HG02571 (cell line): ENCODE data around the gene SERINC5.
"Not testable (repeated sequence)": the region's sequence is repeated elsewhere in the genome, so short reads cannot be mapped to it uniquely, and the experiment has no call there.

Experiments used
- ATAC-seq: cut with Tn5 transposase; IDR thresholded peaks from one replicate; pipeline ENCODE4 v1.9.1; 2021; ENCODE audit warnings: mild to moderate bottlenecking, moderate library complexity; ENCODE audit not compliant: unreplicated experiment

SERINC5 gene

DNA sequence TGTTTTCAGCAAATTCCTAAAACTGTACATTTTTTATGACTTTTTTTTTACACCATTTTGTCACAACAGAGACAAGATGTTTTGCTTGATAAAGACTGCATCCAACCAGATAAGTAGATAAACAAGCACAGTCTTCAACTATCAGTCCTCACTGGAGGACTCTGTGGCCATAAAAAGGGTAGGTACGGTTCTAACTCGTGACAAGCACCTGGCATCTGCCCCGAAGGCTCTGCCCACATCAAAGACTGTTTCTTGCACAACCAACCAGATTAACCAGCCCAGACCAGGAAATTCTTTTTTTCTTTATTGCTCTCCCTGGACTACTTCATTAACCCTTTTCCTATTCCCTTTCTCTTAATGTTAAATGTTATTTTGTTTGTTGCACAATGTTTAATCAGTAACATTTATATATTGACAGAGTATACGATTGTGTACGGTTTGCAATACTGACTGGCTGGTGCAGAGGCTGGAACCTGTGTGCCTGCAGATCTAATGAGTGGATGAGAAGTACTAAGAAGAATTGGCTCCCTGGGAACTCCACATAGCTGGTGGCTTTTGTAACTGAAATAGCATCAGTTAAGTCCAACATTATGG, 74.1 kb downstream of the SERINC5 start:
- no peak for ATAC-seq

GRCh38 chr5:80177236-80177635, 78.6 kb downstream of the SERINC5 start:
- no peak for ATAC-seq

DNA sequence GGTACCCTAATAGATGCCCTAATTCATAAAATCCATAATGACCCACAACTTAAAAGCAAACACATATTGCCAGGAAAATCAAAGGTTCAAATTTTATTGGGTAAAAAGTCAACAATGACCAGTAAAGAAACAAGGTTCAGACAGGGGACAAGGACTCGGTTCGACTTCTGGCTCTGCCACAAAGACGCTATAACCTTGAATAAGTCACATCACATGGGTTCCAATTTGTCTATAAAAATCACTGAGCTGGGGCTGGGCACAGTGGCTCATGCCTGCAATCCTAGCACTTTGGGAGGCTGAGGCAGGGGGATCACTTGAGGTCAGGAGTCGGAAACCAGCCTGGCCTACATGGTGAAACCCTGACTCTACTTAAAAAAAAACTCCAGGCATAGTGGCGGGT, 80.5 kb downstream of the SERINC5 start:
- ATAC-seq, result no peak

- no peak for ATAC-seq
Measured at GRCh38 chr5:80174790-80175189, 81.1 kb downstream of the SERINC5 start.

GRCh38 chr5:80172067-80172695, 83.7 kb downstream of the SERINC5 start:
- ATAC-seq, result no peak

DNA sequence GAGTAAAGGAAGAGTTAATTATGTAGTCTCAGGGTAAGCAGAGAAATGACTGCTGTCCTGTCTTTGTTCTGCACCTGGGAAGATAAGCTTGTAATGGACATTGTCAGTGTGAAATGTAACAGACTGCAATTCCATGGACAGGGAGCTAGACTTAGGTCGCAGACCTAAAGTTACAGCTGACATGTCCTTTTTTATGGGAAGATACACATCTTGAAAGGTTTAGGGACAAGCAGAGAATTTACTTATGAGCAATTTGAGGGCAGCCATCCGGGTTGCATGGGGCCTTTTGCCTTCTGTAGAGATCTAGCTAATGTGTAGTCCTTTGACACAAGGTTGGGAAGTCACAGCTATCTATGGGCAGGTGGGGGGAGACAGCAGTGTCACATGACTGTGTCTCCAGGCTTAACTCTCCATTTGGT, 85.7 kb downstream of the SERINC5 start:
- no peak for ATAC-seq

DNA sequence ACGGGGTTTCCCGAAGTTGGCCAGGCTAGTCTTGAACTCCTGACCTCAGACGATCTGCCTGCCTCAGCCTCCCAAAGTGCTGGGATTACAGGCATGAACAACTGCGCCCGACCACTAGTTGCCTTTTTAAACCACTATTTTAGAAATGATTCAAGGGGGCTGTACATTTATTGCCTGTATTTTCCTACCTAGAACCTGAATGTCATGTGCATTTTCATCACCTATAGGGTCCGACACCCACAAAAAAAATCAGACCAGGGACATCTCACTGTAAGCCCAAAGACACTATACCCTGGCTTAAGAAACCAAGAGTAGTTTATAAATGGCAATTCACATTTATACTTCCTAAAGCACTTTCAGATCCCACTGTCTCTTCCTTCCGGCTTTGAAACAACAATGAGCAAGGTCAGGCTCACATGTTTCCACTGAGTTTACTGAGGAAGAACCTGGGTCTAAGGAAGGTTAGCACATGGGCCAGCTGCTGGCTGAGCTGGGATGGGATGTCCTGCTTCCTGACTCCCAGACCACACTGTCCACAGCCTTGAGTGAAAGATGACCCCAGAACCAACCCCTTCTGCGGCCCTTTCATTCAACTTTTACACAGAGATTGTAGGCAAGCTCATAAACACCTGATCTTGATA, 87.3 kb downstream of the SERINC5 start:
- no peak for ATAC-seq

DNA sequence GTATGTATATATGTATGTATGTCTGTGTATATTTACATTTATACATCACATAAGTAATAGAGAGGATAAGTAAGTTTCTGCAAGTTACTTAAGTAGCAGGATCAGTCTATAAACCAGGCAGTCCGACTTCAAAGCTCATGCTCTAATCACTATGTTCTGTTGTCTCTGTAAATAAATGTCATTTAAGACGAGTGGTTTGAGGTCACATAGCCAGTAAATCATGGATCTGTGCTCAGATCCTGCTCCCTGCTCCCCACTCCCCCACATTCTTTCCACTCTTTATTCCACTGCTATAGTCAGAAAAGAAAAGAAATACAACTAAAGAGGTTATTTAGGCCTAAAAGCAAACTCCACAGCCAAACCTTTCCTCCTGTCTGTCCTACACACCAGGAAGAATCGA, 90.4 kb downstream of the SERINC5 start:
- no peak for ATAC-seq

GRCh38 chr5:80161165-80161564, 94.7 kb downstream of the SERINC5 start:
- ATAC-seq, result no peak

GRCh38 chr5:80160242-80160641, 95.6 kb downstream of the SERINC5 start:
- ATAC-seq, result no peak

GRCh38 chr5:80159133-80159815, 96.6 kb downstream of the SERINC5 start:
- no peak for ATAC-seq

GRCh38 chr5:80156156-80156555, 99.7 kb downstream of the SERINC5 start:
- no peak for ATAC-seq

- no peak for ATAC-seq
Measured at GRCh38 chr5:80154749-80155148, 101.1 kb downstream of the SERINC5 start.

DNA sequence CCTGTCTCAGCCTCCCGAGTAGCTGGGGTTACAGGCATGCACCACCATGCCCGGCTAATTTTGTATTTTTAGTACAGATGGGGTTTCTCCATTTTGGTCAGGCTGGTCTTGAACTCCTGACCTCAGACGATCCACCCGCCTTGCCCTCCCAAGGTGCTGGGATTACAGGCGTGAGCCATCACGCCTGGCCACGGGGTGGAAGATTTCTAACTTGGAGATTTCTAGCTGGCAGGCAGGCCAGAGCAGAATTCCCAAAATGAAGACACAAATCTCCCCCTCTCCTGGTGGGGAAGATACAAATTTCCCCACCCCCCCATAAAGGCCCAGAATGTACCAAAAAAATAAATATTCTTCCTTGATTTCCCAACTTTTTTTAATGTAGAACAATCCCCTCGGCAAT, 101.6 kb downstream of the SERINC5 start:
- not testable (repeated sequence) for ATAC-seq

DNA sequence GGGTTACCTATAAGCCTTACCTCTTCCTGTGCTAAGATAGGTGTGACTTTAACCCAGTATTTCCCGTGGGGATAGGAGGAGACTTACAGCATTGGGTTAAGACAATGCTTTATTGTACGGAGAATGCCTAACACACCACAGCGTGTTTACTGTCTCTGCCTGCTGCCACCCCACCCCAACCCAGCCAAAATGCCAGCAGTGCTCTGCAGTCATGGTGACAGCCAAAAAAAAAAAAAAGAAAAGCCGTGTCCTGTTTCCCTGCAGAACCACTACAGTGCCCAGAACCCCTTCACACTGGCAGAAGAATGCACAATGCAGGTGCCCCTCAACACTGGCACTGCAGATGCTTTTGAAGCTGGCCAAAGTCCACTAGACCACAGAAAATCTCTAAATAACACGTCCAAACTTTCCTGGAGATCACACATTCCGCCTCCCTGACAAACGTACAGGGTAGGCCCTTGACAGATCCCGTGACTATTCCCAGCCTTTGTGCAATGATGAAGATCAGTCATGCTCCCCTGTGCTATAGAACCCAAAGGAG, 102.2 kb downstream of the SERINC5 start:
- no peak for ATAC-seq

- ATAC-seq, result no peak
Measured at GRCh38 chr5:80152778-80153177, 103.1 kb downstream of the SERINC5 start.

DNA sequence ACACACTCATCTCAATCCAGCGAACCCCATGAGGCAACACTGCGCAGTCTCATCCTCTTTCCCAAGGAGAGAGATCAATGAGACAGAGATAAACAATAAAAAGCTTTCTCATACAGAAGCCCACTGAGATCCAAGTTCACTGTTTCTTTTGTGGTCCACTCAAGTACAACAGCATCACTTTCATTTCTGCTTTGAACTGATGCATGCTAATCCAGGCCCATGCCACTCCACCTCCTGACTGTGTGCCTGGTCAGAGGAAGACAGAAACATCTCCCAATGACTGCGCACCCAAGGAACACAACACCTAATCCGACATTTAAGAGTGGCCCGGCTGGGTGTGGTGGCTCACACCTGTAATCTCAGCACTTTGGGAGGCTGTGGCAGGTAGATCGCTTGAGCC, 104.0 kb downstream of the SERINC5 start:
- no peak for ATAC-seq

DNA sequence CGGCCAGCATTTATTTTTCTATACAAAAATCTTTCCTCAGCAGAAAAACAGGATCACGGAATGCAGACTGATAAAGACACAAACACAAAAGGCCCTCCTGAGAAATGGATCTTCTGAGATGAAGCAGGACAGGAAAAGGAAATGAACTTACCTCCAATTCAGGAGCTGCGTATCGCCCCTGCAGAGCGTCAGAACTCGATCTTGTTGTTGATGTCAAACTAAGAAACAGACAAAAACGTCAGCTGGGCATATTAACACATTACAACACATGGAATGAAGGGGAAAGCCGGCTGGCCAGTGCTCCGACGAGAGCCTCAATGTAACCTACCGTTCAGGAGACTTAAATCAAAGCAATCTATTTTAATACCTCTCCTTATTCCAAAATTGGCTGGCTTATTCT, 105.1 kb downstream of the SERINC5 start:
- no peak for ATAC-seq

GRCh38 chr5:80149161-80149609, 106.7 kb downstream of the SERINC5 start:
- ATAC-seq, result no peak

GRCh38 chr5:80147119-80147815, 108.6 kb downstream of the SERINC5 start:
- ATAC-seq, result no peak

DNA sequence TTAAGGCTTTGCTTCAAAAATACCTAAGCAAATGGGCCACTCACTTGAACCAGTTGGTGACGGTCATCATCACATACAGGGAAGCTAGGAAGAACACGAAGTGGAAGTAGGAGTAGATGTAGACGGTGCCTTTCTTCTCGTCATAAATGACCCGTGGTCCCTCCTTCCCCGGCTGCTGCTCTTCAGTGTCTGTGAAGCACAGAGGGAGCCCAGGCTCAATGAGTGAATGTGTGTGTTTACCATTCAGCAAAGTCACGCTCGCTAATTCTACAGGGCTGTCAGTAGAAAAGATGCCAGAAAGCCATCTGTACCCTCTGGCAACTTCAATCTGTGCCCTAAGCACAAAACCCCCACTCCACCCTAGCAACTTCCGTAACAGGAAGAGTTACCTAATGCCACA, 109.8 kb downstream of the SERINC5 start:
- ATAC-seq, result no peak
